GM23338 (cell line): ENCODE data around the gene JAK3.

Experiments used
- CREB1 ChIP-seq: fragments of 250-450 bp; sonication (Bioruptor Pico); IDR thresholded peaks from 2 replicates; pipeline ENCODE4 v1.5.0; 2020; ENCODE audit warnings: low read depth, mild to moderate bottlenecking, moderate library complexity
- CTCF ChIP-seq, 2 experiments: fragments of 200-600 bp in 1 of 2; sonication (generic) in 1 of 2; conservative IDR thresholded peaks; 2 replicates each; pipeline versions ENCODE4 v1.5.1 to v1.6.1; 2016 to 2017; ENCODE audit warnings: antibody characterized with exemption in 2 of 2, low read depth in 2 of 2, mild to moderate bottlenecking in 2 of 2, moderate library complexity in 1 of 2
- ETS1 ChIP-seq: IDR thresholded peaks from 2 replicates; pipeline ENCODE4 v1.6.1; 2016; ENCODE audit warnings: antibody characterized with exemption
- EZH2 ChIP-seq: fragments of 200-600 bp; sonication (generic); IDR thresholded peaks from one replicate; pipeline ENCODE4 v1.8.0; 2017; ENCODE audit warnings: antibody characterized with exemption, mild to moderate bottlenecking, low read depth; ENCODE audit not compliant: unreplicated experiment
- EZH2phosphoT487 ChIP-seq: fragments of 200-600 bp; sonication (generic); IDR thresholded peaks from one replicate; pipeline ENCODE4 v1.8.1; 2018; ENCODE audit warnings: antibody characterized with exemption; ENCODE audit not compliant: unreplicated experiment
- JUNB ChIP-seq: IDR thresholded peaks from one replicate; pipeline ENCODE4 v1.6.1; 2016; ENCODE audit warnings: antibody characterized with exemption; ENCODE audit not compliant: unreplicated experiment
- NANOG ChIP-seq: IDR thresholded peaks from 2 replicates; pipeline ENCODE4 v1.6.1; 2016; ENCODE audit warnings: antibody characterized with exemption, borderline replicate concordance
- POLR2AphosphoS5 ChIP-seq: IDR thresholded peaks from 2 replicates; pipeline ENCODE4 v1.6.1; 2016; ENCODE audit warnings: antibody characterized with exemption, low read depth
- STAT1 ChIP-seq: IDR thresholded peaks from one replicate; pipeline ENCODE4 v1.6.1; 2016; ENCODE audit warnings: antibody characterized with exemption; ENCODE audit not compliant: unreplicated experiment
- ZNF114 ChIP-seq: fragments of 250-450 bp; sonication (Bioruptor Pico); IDR thresholded peaks from 2 replicates; pipeline ENCODE4 v1.5.0; 2020; ENCODE audit warnings: mild to moderate bottlenecking, moderate library complexity
- ZNF331 ChIP-seq: fragments of 250-450 bp; sonication (Bioruptor Pico); IDR thresholded peaks from 2 replicates; pipeline ENCODE4 v1.5.0; 2020; ENCODE audit warnings: low read depth, mild to moderate bottlenecking, moderate library complexity
- ZNF462 ChIP-seq: fragments of 250-450 bp; sonication (Bioruptor Pico); IDR thresholded peaks from 2 replicates; pipeline ENCODE4 v1.5.0; 2020; ENCODE audit warnings: mild to moderate bottlenecking, moderate library complexity
- TF ChIP-seq, protein P1 (sequence below): IDR thresholded peaks from one replicate; pipeline ENCODE4 v1.6.1; 2018; ENCODE audit warnings: antibody characterized with exemption; ENCODE audit not compliant: unreplicated experiment

- TF ChIP-seq CTCF (conservative IDR thresholded peaks at IDR 0.05; ENCODE audit: low read depth in 2 of 2): no peak
- TF ChIP-seq POLR2AphosphoS5: no peak
- TF ChIP-seq EZH2: no peak
- TF ChIP-seq EZH2phosphoT487: no peak
- TF ChIP-seq, protein P1, sequence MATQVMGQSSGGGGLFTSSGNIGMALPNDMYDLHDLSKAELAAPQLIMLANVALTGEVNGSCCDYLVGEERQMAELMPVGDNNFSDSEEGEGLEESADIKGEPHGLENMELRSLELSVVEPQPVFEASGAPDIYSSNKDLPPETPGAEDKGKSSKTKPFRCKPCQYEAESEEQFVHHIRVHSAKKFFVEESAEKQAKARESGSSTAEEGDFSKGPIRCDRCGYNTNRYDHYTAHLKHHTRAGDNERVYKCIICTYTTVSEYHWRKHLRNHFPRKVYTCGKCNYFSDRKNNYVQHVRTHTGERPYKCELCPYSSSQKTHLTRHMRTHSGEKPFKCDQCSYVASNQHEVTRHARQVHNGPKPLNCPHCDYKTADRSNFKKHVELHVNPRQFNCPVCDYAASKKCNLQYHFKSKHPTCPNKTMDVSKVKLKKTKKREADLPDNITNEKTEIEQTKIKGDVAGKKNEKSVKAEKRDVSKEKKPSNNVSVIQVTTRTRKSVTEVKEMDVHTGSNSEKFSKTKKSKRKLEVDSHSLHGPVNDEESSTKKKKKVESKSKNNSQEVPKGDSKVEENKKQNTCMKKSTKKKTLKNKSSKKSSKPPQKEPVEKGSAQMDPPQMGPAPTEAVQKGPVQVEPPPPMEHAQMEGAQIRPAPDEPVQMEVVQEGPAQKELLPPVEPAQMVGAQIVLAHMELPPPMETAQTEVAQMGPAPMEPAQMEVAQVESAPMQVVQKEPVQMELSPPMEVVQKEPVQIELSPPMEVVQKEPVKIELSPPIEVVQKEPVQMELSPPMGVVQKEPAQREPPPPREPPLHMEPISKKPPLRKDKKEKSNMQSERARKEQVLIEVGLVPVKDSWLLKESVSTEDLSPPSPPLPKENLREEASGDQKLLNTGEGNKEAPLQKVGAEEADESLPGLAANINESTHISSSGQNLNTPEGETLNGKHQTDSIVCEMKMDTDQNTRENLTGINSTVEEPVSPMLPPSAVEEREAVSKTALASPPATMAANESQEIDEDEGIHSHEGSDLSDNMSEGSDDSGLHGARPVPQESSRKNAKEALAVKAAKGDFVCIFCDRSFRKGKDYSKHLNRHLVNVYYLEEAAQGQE: no peak
- no peak for TF ChIP-seq ZNF114 (CRISPR knock-in tag)
- TF ChIP-seq ETS1: no peak
- TF ChIP-seq JUNB: no peak
- TF ChIP-seq CREB1 (CRISPR knock-in tag): no peak
- no peak for TF ChIP-seq NANOG
- no peak for TF ChIP-seq ZNF331
- no peak for TF ChIP-seq STAT1
- no peak for TF ChIP-seq ZNF462 (CRISPR knock-in tag)
Measured at GRCh38 chr19:17832443-17833208, 15.2 kb downstream of the JAK3 start.
